GM18502 (cell line): ENCODE measurements around the gene ITLN2.
"Not testable (repeated sequence)": the region's sequence is repeated elsewhere in the genome, so short reads cannot be mapped to it uniquely, and the experiment has no call there.

ENCODE experiments used
- ATAC-seq: cut with Tn5 transposase; IDR thresholded peaks from one replicate; pipeline ENCODE4 v1.9.1; 2021; ENCODE audit warnings: mild to moderate bottlenecking; ENCODE audit not compliant: unreplicated experiment, poor library complexity

ITLN2 gene

GRCh38 chr1:160910170-160910750 is 44.3 kb downstream of the ITLN2 start:
- no peak for ATAC-seq

GRCh38 chr1:160907976-160908375 is 46.6 kb downstream of the ITLN2 start:
- ATAC-seq, result no peak

- ATAC-seq, result no peak
Observed at GRCh38 chr1:160905617-160905989, 49.0 kb downstream of the ITLN2 start.

GRCh38 chr1:160904783-160905616 is 49.6 kb downstream of the ITLN2 start:
- ATAC-seq, result no peak

DNA sequence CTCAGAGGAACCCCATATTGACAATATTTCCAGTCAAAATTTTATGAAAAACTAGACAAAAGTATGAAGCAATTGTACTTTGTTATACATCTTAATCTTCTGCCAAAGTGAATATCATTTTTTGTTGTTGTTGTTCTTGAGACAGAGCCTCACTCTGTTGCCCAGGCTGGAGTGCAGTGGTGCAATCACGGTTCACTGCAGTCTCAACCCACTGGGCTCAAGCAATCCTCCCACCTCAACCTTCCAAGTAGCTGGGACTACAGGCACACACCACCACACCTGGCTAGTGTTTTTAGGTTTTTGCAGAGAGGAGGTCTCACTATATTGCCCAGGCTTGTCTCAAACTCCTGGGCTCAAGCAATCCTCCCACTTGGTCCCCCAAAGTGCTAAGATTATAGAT is 52.4 kb downstream of the ITLN2 start:
- not testable (repeated sequence) for ATAC-seq

DNA sequence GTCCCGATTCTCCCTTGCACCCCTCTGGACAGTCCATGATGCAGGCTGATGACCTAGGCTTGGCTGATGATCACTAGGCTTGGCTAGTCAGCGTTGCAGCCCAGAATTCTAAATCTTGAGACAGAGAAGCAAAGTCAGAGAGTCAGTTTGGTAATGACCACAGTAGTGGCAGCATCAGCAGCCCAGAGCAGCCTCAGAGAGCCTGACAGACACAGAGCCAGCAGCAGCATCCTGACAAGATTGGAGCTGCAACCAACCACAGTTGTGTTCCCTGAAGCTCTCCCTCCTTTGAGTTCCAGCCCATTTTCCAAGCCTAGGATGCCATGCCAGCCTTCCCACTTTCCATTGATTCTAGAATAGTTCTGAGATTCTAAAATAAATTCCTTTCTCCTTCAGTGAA is 52.8 kb downstream of the ITLN2 start:
- ATAC-seq, result no peak

GRCh38 chr1:160900683-160901082 is 53.9 kb downstream of the ITLN2 start:
- not testable (repeated sequence) for ATAC-seq
